NCI-H146 (cell line): ENCODE measurements around the gene ACACA.
"Not testable (repeated sequence)": the region's sequence is repeated elsewhere in the genome, so short reads cannot be mapped to it uniquely, and the experiment has no call there.

Source experiments
- DNase-seq: peaks from one replicate; lab custom pipeline; 2025; lab: John Stamatoyannopoulos, UW

ACACA gene

DNA sequence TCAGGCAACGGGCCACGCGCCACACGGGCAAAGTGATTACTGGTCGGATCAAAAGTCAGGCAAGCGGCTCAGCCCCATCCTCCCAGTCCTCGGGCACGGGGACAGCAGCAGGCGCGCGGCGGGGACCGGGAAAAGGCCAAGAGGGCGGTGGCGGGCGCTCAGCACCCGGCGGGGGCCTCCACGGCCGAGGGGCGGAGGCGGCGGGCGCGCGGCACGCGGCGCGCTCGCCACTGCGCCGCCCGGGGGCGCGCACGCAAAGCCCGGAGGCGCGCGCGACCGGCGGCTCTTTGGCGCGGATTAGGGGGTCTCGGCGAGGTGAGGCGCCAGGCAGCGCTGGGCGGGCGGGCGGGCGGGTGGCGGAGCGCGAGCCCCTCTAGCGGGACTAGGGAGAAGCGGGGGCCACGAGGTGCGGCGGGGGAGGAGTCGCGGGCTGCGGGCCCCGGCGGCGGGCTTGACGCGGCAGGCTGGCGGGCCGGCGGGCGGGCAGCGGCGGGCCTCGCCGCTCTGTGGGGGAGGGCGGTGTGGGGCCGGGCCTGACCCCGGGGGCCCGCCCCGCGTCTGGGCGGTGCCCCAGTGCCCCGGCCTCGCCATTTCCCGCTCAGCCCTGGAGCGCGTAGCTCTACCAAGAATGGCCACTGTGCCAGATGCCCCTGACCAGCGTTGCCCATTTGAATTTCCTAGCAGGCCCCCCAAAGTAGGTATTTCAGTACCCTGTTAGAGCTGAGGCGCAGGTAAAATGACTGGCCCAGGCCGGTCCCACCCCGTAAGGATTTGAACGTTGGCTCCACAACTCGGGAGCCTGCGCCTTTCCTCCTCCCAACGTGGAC, at the start of gene ACACA, which contains the start of gene TADA2A:
Gene ACACA (minus strand): TSS at position 202 of the 827 bp plus-strand sequence. CDS start 537 bp downstream, outside the sequence.
Gene TADA2A (plus strand): TSS at position 252 of the 827 bp plus-strand sequence. CDS start 4,480 bp downstream, outside the sequence.
- DNase-seq: peak; percentile 88

GRCh38 chr17:37450112-37450511, 43.5 kb upstream of the ACACA start:
- DNase-seq: no peak

GRCh38 chr17:37447641-37448040, 41.0 kb upstream of the ACACA start:
- no peak for DNase-seq

GRCh38 chr17:37446027-37446426, 39.4 kb upstream of the ACACA start:
- DNase-seq: peak; percentile 43

GRCh38 chr17:37441369-37442014, 34.9 kb upstream of the ACACA start:
- DNase-seq: not testable (repeated sequence)

DNA sequence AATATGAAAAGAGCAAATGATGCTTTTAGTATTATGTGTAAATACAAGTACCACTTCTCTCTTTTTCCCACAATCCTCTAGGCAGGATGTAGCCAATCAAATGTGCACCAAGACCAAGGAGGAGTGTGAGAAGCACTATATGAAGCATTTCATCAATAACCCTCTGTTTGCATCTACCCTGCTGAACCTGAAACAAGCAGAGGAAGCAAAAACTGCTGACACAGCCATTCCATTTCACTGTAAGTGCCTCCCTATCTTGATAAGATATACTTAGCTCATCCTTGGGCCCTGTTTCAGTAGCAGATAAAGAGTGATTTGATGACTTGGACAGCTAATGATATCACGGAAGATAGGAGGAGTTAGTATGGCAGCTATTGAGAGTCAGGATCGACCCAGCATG, 33.8 kb upstream of the ACACA start:
- no peak for DNase-seq

GRCh38 chr17:37438141-37438540, 31.5 kb upstream of the ACACA start:
- DNase-seq: no peak

DNA sequence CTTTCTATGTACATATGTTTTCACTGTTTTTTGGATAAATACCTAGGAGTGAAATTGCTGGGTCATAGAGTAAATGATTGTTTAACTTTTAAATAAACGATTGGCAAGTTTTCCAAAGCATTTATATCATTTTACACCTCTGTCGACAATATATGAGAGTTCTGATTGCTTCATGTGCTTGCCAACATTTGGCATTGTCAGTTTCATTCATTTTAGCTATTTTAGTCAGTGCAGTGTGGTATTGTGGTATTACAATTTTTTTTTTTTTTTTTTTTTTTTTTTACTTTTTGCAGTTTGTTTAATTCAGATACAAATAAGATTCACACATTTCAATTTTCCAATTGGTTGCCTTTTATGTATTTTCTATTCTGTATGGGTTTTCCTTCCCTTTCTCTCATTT, 26.0 kb upstream of the ACACA start:
- DNase-seq: no peak

DNA sequence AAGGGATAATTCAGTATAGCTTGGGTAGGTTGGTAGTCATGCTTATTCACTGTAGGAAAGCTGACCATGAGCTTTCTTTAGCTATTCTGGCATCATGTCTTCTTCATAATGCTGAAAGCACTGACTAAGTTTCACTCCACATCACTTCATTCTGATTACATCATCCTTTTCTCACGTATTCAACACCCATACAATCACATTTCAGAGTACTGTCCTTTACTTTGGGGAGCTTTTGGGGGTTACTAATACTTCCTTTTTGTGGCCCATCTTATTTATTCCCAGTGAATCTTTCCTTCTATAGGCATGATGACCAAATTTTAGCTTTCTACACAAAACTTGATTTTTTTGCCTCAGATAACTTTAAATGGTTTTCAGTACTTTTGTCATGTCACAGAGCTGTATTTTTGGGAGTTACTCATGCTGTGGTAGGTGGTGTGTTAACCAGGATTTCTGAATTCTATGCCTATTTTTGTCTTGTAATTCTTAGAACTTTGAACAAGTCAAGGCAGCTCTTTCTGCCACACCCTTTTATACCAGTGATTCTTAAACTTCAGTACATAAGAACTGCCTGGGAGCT, 23.5 kb upstream of the ACACA start:
- DNase-seq: no peak

- DNase-seq: no peak
Observed at GRCh38 chr17:37429453-37429852, 22.8 kb upstream of the ACACA start.

DNA sequence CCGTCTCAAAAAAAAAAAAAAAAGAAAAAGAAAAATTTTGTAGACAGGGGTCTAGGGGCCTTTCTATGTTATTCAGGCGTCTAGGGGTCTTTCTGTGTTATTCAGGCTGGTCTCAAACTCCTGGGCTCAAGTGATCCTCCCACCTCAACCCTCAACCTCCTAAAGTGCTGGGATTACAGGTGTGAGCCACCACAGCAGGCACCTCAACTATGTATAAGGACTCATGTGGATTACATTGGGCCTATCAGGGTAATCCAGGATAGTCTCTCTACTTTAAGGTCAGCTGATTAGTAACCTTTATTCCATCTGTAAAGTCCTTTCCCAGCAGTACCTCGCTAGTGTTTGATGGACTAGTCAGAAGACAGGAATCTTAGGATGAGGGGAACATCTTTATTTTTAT, 22.4 kb upstream of the ACACA start:
- DNase-seq: no peak

GRCh38 chr17:37425268-37425667, 18.6 kb upstream of the ACACA start:
- DNase-seq: no peak

DNA sequence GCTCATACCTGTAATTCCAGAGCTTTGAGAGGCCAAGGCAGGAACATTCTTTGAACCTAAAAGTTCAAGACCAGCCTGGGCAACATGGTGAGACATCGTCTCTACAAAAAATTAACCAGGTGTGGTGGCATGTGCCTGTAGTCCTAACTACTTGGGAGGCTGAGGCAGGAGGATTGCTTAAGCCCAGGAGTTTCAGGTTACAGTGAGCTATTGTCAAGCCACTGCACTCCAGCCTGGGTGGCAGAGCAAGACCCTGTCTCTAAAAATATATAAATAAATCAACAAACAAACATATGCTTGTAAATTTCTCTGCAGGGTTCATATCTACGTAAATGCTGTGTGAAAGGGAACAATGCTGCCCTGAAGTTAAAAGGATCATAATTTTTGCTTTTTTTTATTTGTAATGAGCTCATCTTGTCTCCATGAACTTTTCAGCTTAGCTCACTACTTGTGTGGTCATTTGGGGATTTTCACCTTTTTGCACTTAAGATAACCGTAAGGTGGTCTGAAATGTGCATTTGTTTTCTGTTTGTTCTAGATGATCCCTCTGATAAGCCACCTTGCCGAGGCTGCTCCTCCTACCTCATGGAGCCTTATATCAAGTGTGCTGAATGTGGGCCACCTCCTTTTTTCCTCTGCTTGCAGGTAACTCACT, 16.5 kb upstream of the ACACA start:
- DNase-seq: no peak

DNA sequence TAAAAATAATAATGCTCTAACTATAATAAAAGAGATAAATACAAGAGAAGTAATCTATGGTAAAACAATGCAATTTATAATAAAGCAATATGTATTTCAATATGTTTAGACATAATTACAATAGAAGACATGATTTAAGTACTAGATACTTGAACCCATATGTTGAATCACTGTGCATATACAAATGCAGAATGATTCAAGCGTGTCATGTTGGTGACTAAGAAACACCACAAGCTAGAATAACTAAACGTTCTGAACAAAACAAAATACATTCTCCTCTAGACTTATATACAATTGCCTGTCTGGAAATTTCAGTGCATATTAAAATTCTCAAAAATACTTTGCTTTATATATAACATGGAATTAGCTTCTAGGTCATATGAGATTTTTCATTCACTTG, 11.2 kb upstream of the ACACA start:
- DNase-seq: no peak

DNA sequence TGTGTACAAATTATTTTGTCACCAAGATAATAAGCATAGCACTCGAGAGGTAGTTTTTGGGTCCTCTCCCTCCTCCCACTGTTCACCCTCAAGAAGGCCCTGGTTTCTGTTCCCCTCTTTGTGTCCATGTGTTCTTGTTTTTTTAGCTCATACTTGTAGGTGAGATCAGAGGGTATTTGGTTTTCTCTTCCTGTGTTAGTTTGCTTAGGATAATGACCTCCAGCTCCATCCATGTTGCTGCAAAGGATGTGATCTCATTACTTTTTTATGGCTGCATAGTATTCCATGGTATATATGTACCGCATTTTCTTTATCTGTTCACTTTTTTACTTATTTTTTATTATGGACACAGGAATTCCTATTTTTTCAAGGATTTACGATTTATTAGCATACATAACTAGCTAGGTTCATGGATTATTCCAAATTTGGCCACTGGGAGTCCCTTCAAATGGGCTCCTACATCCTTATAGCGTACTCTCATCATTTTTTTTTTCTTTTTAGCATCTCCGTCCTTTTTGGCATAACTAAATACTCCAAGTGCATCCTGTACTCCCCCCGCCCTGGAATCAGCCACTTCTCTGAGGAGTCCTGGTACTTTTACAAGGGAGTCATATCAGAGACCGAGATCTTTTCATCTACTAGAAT, 7.4 kb upstream of the ACACA start:
- DNase-seq: no peak

- DNase-seq: no peak
Observed at GRCh38 chr17:37410357-37410756, 3.7 kb upstream of the ACACA start.

DNA sequence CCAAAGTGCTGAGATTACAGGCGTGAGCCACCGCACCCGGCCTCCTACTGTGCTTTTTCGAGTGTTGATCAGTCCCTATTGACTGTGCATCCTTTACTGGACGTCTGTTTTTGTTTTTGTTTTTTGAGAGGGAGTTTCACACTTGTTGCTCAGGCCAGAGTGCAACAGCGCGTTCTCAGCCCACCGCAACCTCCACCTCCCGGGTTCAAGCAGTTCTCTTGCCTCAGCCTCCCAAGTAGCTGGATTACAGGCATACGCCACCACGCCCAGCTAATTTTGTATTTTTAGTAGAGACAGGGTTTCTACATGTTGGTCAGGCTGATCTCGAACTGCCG, 1.5 kb upstream of the ACACA start:
- DNase-seq: not testable (repeated sequence)

DNA sequence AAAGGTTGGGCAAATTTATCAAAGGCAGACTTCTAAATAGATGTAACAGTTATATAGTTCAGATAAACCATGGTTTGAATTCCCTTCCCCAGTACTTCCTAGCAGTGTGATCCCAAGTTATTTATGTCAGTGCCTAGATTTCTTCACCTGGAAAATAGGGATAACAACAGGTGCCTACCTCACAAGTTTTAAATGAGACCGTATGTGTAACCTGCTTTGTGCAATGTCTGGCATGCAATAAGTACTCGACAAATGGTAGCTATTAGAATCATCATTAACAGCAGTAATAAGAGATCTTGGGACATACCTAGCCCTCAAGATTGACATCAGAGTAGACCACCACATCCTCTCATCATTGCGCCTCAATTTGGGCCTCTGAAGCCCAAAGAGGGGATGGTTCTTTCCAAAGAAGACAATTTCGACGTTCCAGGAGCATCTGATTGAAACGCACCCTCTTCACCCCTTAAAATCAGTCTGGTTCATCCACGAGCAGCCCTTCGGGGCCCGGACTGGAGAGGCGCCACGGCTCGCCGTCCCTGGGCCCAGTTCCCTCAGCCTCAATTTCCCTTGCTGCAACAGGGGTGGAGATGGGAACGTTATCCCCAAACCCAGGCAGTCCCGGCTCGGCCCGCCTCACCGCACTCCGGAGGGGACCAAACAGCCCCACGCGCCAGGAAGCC, 541 bp downstream of the ACACA start:
- DNase-seq: peak; percentile 53

DNA sequence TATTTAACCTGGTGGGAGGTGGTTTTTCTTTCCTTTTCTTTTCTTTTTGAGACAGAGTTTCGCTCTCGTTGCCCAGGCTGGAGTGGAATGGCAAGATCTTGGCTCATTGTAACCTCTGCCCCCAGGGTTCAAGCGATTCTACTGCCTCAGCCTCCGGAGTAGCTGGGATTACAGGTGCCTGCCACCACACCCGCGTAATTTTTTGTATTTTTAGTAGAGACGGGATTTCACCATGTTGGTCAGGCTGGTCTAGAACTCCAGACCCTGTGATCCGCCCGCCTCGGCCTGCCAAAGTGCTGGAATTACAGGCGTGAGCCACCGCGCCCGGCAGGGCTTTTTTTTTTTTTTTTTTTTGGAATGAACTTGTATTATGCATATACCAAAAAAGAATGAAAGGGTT, 1.1 kb downstream of the ACACA start:
- not testable (repeated sequence) for DNase-seq

GRCh38 chr17:37400505-37400904, 6.1 kb downstream of the ACACA start:
- no peak for DNase-seq

DNA sequence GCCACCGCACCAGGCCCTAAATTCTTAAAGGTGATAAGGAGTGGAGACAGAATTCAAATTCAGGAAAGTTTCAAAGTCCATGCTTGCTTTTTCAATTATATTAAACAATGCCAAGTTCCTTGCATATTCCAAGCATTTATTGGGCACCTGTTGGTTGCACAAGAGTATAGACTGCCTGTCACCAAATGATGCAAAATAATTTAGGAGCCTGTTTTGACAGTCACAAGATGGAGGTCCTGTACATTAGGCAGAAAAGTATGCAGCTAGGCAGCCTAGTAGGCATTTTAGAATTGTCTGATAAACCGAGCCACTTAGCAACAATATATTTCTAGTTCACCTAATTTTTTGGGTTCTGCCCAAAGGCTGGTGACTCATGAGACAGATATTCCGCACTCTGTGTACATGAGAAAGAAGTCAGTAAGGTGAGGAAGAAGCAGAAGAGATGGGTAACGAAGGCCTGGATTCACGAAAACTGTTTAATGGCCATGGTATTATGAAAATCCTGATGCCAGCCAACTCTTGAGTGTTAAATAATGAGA, 7.3 kb downstream of the ACACA start:
- no peak for DNase-seq
